Loucy (cell line): ENCODE measurements around the gene UNC79.

Source experiments
- H2AFZ ChIP-seq: fragments of 200-600 bp; sonication (generic); 2 replicates; pipeline ENCODE4 v1.6.0; 2016; ENCODE audit warnings: antibody characterized with exemption, mild to moderate bottlenecking, low read length, moderate library complexity
- H3F3A ChIP-seq: fragments of 200-600 bp; 2 replicates; pipeline ENCODE4 v1.6.0; 2016; ENCODE audit warnings: antibody characterized with exemption, low read depth, mild to moderate bottlenecking
- H3K27me3 ChIP-seq: fragments of 200-600 bp; sonication (generic); 2 replicates; pipeline ENCODE4 v1.6.1; 2014; ENCODE audit warnings: low read length, mild to moderate bottlenecking; ENCODE audit not compliant: insufficient read depth, poor library complexity, severe bottlenecking
- H3K36me3 ChIP-seq: fragments of 200-600 bp; sonication (generic); 2 replicates; pipeline ENCODE4 v1.6.1; 2016; ENCODE audit warnings: low read length; ENCODE audit not compliant: insufficient read depth
- H3K4me1 ChIP-seq: fragments of 200-600 bp; sonication (generic); 2 replicates; pipeline ENCODE4 v1.5.1; 2014; ENCODE audit warnings: low read length, mild to moderate bottlenecking; ENCODE audit not compliant: insufficient read depth, poor library complexity, severe bottlenecking
- H3K4me2 ChIP-seq: fragments of 200-600 bp; sonication (generic); 2 replicates; pipeline ENCODE4 v1.6.0; 2014; ENCODE audit warnings: antibody characterized with exemption, low read length, low read depth, mild to moderate bottlenecking; ENCODE audit not compliant: poor library complexity, severe bottlenecking
- H3K4me3 ChIP-seq: fragments of 200-600 bp; sonication (generic); 2 replicates; pipeline ENCODE4 v1.5.1; 2014; ENCODE audit warnings: low read length, mild to moderate bottlenecking, mixed read lengths; ENCODE audit not compliant: poor library complexity, severe bottlenecking
- H3K79me2 ChIP-seq: fragments of 200-600 bp; sonication (generic); 2 replicates; pipeline ENCODE4 v1.6.1; 2014; ENCODE audit warnings: low read length; ENCODE audit not compliant: insufficient read depth
- H3K9ac ChIP-seq: fragments of 200-600 bp; sonication (generic); 2 replicates; pipeline ENCODE4 v1.6.0; 2014; ENCODE audit warnings: mild to moderate bottlenecking, low read depth, low read length, moderate library complexity; ENCODE audit not compliant: poor library complexity, severe bottlenecking
- H3K9me2 ChIP-seq: fragments of 200-600 bp; sonication (generic); replicated peaks from 2 replicates; pipeline ENCODE4 v1.6.1; 2016; ENCODE audit warnings: low read depth, low read length, mixed read lengths
- H3K9me3 ChIP-seq: fragments of 200-600 bp; sonication (generic); 2 replicates; pipeline ENCODE4 v1.6.1; 2014; ENCODE audit warnings: mild to moderate bottlenecking, antibody characterized with exemption, low read length, low read depth; ENCODE audit not compliant: insufficient read depth
- H4K20me1 ChIP-seq: fragments of 200-600 bp; sonication (generic); 2 replicates; pipeline ENCODE4 v1.6.0; 2014; ENCODE audit warnings: antibody characterized with exemption, low read length, mild to moderate bottlenecking; ENCODE audit not compliant: insufficient read depth, poor library complexity, severe bottlenecking
- CTCF ChIP-seq: fragments of 200-600 bp; sonication (generic); conservative IDR thresholded peaks from 2 replicates; pipeline ENCODE4 v1.5.1; 2014; ENCODE audit warnings: mild to moderate bottlenecking, antibody characterized with exemption, low read length
- EZH2phosphoT487 ChIP-seq: fragments of 200-600 bp; IDR thresholded peaks from 2 replicates; pipeline ENCODE4 v1.6.1; 2018; ENCODE audit warnings: antibody characterized with exemption, mild to moderate bottlenecking, moderate library complexity, borderline replicate concordance

UNC79 gene

GRCh38 chr14:93709249-93709648, 278.5 kb downstream of the UNC79 start:
- TF ChIP-seq CTCF (no peak), EZH2phosphoT487 (no peak)
- H3K36me3 ChIP-seq: no peaks in the 10 kb centered on the region
- no peak overlapping the region for H2AFZ ChIP-seq
- no peaks in the 10 kb centered on the region for H3F3A ChIP-seq
- no peaks in the 10 kb centered on the region for H3K27me3 ChIP-seq
- H3K4me3 ChIP-seq: no peak overlapping the region
- no peaks in the 10 kb centered on the region for H3K9me3 ChIP-seq
- no peak overlapping the region for H3K9ac ChIP-seq
- no peak overlapping the region for H3K4me2 ChIP-seq
- H3K79me2 ChIP-seq: no peaks in the 10 kb centered on the region
- H4K20me1 ChIP-seq: no peaks in the 10 kb centered on the region
- no peaks in the 10 kb centered on the region for H3K9me2 ChIP-seq
- no peaks in the 10 kb centered on the region for H3K4me1 ChIP-seq

DNA sequence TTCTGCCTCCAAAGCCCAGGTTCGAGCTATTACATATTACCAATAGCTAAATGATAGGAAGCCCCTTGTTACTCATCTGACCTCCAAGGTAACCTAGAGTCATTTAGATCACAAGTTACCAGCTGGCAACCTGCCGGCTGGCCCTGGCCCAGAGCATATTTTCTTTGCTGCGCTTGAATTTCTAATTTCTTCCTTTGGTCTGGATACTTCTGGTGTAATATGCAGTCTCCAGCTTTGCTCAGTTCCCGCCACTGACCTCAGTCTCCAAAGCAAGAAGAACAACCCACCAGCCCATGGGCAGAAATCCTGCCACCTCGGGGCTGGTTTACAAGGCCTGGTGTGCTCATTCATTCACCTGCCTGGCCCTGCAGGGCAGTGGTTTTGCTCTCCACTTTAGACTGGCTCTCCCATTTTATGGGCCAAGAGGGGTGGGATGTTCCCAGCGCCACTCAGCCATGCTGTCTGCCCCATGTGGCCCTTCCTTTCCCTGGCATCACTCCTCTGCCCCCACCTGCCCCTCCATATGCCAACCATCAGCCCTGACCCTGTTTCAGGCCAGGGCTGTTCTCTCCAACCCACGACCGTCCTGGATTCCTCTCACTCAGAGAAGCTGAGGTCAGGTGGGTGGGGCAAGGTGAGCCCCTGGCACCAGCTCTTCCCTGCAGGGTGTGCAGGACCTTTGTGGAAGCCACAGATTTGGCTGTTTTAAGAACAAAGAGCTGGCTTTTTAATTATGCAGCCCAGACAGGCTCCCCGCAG, 281.5 kb downstream of the UNC79 start:
- H3K79me2 ChIP-seq: no peaks in the 10 kb centered on the region
- no peaks in the 10 kb centered on the region for H3K9me2 ChIP-seq
- H3K4me2 ChIP-seq: no peak overlapping the region
- no peak overlapping the region for H2AFZ ChIP-seq
- H3K9ac ChIP-seq: no peak overlapping the region
- H3K9me3 ChIP-seq: no peaks in the 10 kb centered on the region
- no peak for TF ChIP-seq CTCF
- no peak for TF ChIP-seq EZH2phosphoT487
- H3K4me1 ChIP-seq: no peaks in the 10 kb centered on the region
- H3F3A ChIP-seq: no peaks in the 10 kb centered on the region
- H3K36me3 ChIP-seq: no peaks in the 10 kb centered on the region
- no peak overlapping the region for H3K4me3 ChIP-seq
- H4K20me1 ChIP-seq: no peaks in the 10 kb centered on the region
- no peaks in the 10 kb centered on the region for H3K27me3 ChIP-seq

- Histone ChIP-seq H3K4me3 (no peak overlapping the region), H4K20me1 (no peaks in the 10 kb centered on the region), H2AFZ (no peak overlapping the region), H3K79me2 (no peaks in the 10 kb centered on the region), H3F3A (no peaks in the 10 kb centered on the region), H3K9ac (no peak overlapping the region), H3K4me2 (no peak overlapping the region), H3K9me2 (no peaks in the 10 kb centered on the region), H3K9me3 (no peaks in the 10 kb centered on the region), H3K27me3 (no peaks in the 10 kb centered on the region), H3K4me1 (no peaks in the 10 kb centered on the region), H3K36me3 (no peaks in the 10 kb centered on the region)
- TF ChIP-seq EZH2phosphoT487 (no peak), CTCF (no peak)
Observed at GRCh38 chr14:93712838-93713724, 282.3 kb downstream of the UNC79 start.
